Central memory CD8-positive, alpha-beta T cell (primary cell): ENCODE measurements around the gene TSBP1.
"Not testable (repeated sequence)": the region's sequence is repeated elsewhere in the genome, so short reads cannot be mapped to it uniquely, and the experiment has no call there.

Experiments
- ATAC-seq: fragments of 150-1000 bp; cut with Tn5 transposase; replicated peaks from 2 replicates; pipeline ENCODE4 v1.10.0; 2022; ENCODE audit warnings: mild to moderate bottlenecking, moderate FRiP score, moderate number of reproducible peaks; ENCODE audit not compliant: poor library complexity, severe bottlenecking; ENCODE audit errors: extremely low read depth
- DNase-seq, 2 donors: peaks; one replicate each; pipeline ENCODE4 v3.0.0; 2021; ENCODE audit warnings: low spot score in 2 of 2
- H3K27ac Mint-ChIP-seq: one replicate; pipeline ENCODE4 v1.8.0; 2022; ENCODE audit warnings: low read depth, mild to moderate bottlenecking, moderate library complexity, mixed read lengths
- H3K27me3 Mint-ChIP-seq: one replicate; pipeline ENCODE4 v1.8.0; 2022; ENCODE audit warnings: mixed read lengths
- H3K36me3 Mint-ChIP-seq: one replicate; pipeline ENCODE4 v1.8.0; 2022; ENCODE audit warnings: mild to moderate bottlenecking, moderate library complexity, mixed read lengths; ENCODE audit not compliant: insufficient read depth
- H3K4me1 Mint-ChIP-seq: one replicate; pipeline ENCODE4 v1.8.0; 2022; ENCODE audit warnings: mixed read lengths
- H3K4me3 Mint-ChIP-seq: one replicate; pipeline ENCODE4 v1.8.0; 2022; ENCODE audit warnings: mild to moderate bottlenecking, moderate library complexity, mixed read lengths
- H3K9me3 Mint-ChIP-seq: one replicate; pipeline ENCODE4 v1.8.0; 2022; ENCODE audit warnings: mixed read lengths

Gene TSBP1

DNA sequence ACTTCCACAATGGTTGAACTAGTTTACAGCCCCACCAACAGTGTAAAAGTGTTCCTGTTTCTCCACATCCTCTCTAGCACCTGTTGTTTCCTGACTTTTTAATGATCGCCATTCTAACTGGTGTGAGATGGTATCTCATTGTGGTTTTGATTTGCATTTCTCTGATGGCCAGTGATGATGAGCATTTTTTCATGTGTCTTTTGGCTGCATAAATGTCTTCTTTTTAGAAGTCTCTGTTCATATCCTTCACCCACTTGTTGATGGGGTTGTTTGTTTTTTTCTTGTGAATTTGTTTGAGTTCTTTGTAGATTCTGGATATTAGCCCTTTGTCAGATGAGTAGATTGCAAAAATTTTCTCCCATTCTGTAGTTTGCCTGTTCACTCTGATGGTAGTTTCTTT lies 12.5 kb downstream of the TSBP1 start:
- not testable (repeated sequence) for H3K27ac Mint-ChIP-seq, ATAC-seq, H3K36me3 Mint-ChIP-seq, H3K9me3 Mint-ChIP-seq, H3K4me1 Mint-ChIP-seq, H3K4me3 Mint-ChIP-seq, DNase-seq
- peaks cover 16% of the 10 kb centered on the region for H3K27me3 Mint-ChIP-seq

DNA sequence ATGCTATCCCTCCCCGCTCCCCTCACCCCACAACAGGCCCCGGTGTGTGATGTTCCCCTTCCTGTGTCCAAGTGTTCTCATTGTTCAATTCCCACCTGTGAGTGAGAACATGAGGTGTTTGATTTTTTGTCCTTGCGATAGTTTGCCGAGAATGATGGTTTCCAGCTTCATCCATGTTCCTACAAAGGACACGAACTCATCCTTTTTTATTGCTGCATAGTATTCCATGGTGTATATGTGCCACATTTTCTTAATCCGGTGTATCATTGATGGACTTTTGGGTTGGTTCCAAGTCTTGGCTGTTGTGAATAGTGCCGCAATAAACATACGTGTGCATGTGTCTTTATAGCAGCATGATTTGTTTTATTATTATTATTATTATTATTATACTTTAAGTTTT lies 13.2 kb downstream of the TSBP1 start:
- ATAC-seq, H3K27me3 Mint-ChIP-seq, H3K4me3 Mint-ChIP-seq, H3K27ac Mint-ChIP-seq, DNase-seq, H3K4me1 Mint-ChIP-seq, H3K9me3 Mint-ChIP-seq, H3K36me3 Mint-ChIP-seq: not testable (repeated sequence)

DNA sequence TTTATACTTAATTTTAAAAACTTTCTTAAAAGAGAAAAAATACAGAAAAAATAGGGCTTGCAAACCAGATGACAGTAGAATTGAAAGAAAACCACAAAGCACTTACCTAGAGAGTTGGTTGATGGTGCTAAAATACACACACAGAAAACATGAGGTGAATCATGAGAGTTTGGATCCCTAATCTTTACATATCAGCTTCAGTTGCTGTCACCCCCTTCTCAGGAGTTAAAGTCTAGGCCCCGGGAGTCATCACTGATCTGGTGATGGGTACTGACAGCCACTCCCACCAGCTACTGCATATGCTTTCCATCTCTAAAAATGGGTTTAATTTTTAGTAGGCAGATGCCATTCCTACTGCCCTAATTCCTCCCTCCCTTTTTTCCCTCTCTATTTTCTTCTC lies 16.7 kb downstream of the TSBP1 start:
- Mint-ChIP-seq H3K9me3 (no peaks in the 10 kb centered on the region), H3K36me3 (peaks cover 2% of the 10 kb centered on the region), H3K27ac (no peak overlapping the region), H3K27me3 (peaks cover 16% of the 10 kb centered on the region), H3K4me3 (no peak overlapping the region), H3K4me1 (no peaks in the 10 kb centered on the region)
- ATAC-seq (no peak), DNase-seq (no peak)

DNA sequence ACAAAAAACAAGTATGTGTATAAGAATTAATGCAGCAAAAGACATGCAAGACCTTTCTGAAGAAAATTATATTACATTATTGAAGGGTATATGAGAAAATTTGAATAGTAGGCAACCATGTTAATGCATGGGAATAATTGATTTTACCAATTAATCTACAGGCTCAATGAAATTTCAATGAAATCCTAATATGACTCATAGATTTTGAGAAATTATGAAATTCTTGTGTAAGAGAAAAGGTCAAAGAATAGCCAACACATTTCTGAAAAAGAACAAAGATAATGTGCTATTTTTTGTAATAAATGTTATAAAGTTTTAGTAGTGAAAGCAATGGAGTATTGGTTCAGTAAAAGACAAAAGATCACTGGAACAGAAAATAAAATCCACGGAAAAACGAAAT lies 18.4 kb downstream of the TSBP1 start:
- Mint-ChIP-seq H3K9me3 (no peaks in the 10 kb centered on the region), H3K27ac (no peak overlapping the region), H3K4me1 (no peaks in the 10 kb centered on the region), H3K27me3 (peaks cover 32% of the 10 kb centered on the region), H3K4me3 (no peak overlapping the region), H3K36me3 (peaks cover 2% of the 10 kb centered on the region)
- no peak for ATAC-seq
- DNase-seq, result no peak

DNA sequence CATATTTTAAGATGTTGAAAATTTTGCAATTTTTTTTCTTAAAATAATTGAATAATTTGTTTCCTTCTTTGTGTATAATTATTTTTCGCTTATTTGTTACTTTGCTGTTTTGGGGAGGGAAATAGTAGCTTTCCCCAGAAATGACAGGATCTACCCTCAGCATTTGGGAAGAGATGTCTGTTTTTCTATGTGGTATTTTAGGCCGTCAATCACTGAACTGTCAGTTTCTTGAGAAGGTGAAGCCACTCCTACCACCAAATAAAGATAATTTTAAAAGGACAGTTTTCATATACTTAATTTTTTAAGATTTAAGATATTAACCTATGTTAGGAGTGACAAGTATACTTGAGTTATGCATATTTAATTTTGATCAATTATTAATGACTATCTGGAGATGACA lies 31.5 kb downstream of the TSBP1 start:
- H3K9me3 Mint-ChIP-seq, result no peaks in the 10 kb centered on the region
- H3K27ac Mint-ChIP-seq, result no peak overlapping the region
- peaks cover 16% of the 10 kb centered on the region for H3K27me3 Mint-ChIP-seq
- ATAC-seq, result no peak
- H3K36me3 Mint-ChIP-seq, result no peaks in the 10 kb centered on the region
- H3K4me1 Mint-ChIP-seq, result no peaks in the 10 kb centered on the region
- no peak for DNase-seq
- no peak overlapping the region for H3K4me3 Mint-ChIP-seq

DNA sequence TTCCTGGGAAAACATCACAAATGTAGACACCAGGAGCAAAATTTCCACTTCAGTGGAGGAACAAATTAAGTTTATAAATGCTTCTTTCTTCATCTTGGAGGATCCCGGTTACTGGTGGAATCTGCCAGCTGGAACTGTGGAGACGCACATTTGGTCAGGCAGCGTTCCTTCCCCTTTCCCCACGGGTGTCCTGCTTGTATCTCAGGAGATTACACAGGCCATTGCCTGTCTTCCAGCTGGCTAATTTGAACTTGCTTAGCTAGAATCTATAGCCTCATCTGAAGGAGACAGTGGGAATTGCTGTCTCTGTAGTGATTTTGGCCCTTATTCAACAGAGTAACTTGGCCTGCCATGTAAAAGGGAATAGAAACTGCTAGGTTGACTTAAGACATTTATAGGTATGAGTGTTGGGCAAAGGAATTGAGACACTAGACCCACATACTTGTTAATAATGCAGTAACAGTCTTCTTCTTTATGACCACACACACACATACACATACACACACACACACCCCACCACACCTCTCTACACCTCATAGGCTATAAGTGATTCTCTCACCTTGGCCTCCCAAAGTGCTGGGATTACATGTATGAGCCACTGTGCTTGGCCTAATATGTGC lies 34.4 kb downstream of the TSBP1 start:
- Mint-ChIP-seq H3K27me3 (peaks cover 14% of the 10 kb centered on the region), H3K27ac (no peak overlapping the region), H3K9me3 (no peaks in the 10 kb centered on the region), H3K4me3 (no peak overlapping the region), H3K4me1 (no peaks in the 10 kb centered on the region), H3K36me3 (no peaks in the 10 kb centered on the region)
- ATAC-seq, result no peak
- DNase-seq, result no peak

DNA sequence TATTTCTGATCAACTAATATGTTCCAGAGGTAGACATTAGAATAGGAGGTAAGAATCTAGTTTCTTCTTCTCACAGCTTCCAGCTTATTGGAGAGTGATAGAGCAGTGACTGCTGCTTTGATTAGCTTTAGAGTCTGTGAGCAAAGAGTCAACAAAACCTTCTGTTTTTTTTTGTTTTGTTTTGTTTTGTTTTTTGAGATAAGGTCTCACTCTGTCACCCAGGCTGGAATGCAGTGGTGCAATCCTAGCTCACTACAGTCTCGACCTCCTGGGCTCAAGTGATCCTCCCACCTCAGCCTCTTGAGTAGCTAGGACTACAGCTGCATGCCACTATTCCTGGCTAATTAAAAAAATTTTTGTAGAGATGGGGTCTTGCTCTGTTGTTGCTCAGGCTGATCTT lies 39.3 kb downstream of the TSBP1 start:
- Mint-ChIP-seq H3K4me1 (no peaks in the 10 kb centered on the region), H3K27me3 (no peaks in the 10 kb centered on the region), H3K4me3 (no peak overlapping the region), H3K27ac (no peak overlapping the region), H3K36me3 (no peaks in the 10 kb centered on the region), H3K9me3 (no peaks in the 10 kb centered on the region)
- no peak for ATAC-seq
- DNase-seq, result no peak

DNA sequence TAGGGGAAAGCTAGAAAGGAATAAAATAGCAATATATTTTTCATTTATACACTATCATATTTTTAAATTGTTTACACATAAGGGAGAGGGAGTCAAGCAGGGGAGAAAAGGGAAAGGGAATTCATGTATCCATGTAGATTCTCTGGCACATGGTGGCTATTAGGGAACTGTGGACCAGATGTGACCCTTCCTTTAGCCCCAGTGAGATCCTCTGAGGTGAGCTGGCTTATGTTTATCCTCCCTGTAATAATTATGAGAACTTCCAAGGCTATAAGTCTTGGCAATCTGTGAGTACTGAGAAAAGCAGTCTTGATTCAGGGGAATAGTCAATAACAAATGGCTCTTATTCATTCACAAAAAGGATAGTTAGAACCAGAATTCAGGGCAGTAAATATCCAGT lies 42.6 kb downstream of the TSBP1 start:
- Mint-ChIP-seq H3K27me3 (peaks cover 14% of the 10 kb centered on the region), H3K36me3 (no peaks in the 10 kb centered on the region), H3K9me3 (no peaks in the 10 kb centered on the region), H3K4me3 (no peak overlapping the region), H3K4me1 (no peaks in the 10 kb centered on the region), H3K27ac (no peak overlapping the region)
- ATAC-seq (no peak), DNase-seq (no peak)

DNA sequence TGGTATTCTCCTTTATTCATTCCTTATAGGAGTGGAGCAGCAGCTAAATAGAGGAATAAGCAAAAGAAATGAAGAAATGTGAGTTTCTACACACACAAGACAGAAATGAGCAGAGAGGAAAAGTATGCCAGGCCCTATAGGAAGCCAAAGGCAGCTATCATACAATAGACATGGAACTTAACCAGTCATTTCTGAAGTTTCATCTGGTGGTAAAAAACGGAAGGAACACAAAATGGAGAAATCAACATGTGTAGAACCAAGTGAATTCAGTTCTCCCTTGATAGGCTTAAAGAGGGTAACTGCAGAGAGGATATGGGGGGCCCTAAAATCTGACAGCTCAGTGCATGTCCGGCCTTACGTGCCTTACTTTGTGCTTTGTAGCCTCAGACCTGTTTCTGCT lies 44.6 kb downstream of the TSBP1 start:
- no peak overlapping the region for H3K27ac Mint-ChIP-seq
- ATAC-seq, result no peak
- H3K9me3 Mint-ChIP-seq, result no peaks in the 10 kb centered on the region
- no peaks in the 10 kb centered on the region for H3K4me1 Mint-ChIP-seq
- no peak for DNase-seq
- no peaks in the 10 kb centered on the region for H3K36me3 Mint-ChIP-seq
- H3K27me3 Mint-ChIP-seq, result peaks cover 14% of the 10 kb centered on the region
- H3K4me3 Mint-ChIP-seq, result no peak overlapping the region

DNA sequence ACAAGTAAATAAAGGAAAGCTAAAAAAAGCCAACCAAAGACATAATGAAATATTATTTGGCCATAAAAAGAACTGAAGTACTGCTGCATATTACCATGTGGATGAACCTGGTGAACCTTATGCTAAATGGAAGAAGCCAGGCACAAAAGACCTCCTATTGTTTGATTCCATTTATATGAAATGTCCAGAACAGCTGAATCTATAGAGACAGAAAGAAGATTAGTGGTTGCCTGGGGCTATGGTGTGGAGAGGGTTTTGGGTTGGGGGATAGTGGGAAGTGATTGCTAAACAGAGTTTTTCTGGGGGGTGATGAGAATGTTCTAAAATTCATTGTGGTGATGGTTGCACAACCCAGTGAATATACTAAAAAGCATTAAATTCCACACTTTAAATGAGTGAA lies 53.2 kb downstream of the TSBP1 start:
- H3K27ac Mint-ChIP-seq, result no peak overlapping the region

DNA sequence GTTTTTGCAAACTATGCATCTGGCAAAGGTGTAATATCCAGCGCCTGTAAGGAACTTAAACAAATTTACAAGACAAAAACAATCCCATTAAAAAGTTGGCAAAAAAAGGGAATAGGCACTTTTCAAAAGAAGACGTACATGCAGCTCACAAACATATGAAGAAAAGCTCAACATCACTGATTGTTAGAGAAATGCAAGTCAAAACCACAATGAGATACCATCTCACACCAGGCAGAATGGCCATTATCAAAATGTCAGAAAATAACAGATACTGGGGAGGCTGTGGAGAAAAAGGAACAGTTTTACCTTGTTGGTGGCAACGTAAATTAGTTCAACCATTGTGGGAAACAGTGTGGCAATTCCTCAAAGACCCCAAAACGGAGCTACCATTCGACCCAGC lies 54.2 kb downstream of the TSBP1 start:
- no peaks in the 10 kb centered on the region for H3K36me3 Mint-ChIP-seq

More for the DNA sequence above, 53.2 kb downstream of the TSBP1 start:
- Mint-ChIP-seq H3K4me1 (no peaks in the 10 kb centered on the region), H3K36me3 (no peaks in the 10 kb centered on the region), H3K27me3 (peaks cover 8% of the 10 kb centered on the region), H3K4me3 (no peak overlapping the region), H3K9me3 (no peaks in the 10 kb centered on the region)
- no peak for ATAC-seq
- DNase-seq, result no peak

DNA sequence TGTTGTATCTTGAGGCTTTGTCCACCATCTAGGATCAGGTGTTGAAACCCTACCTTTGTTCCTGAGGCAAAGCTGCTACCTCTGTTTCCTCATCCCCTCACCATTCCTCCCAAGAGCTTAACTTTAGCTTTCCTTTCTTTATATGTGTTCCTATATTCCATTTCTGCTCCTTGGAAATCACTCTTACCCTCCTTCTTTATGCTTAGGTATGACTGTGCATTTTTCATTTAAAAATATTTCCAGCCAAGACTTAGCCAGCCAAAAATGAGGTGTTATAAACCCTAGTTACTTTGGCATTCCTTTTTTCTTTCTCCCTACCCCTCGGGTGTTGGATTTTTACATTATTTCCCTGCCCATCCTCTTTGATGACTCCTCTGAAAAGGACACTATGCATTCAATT lies 57.7 kb downstream of the TSBP1 start:
- DNase-seq (no peak), ATAC-seq (no peak)
- H3K4me3 Mint-ChIP-seq, result no peak overlapping the region
- no peak overlapping the region for H3K27ac Mint-ChIP-seq
- H3K9me3 Mint-ChIP-seq, result no peaks in the 10 kb centered on the region
- no peaks in the 10 kb centered on the region for H3K4me1 Mint-ChIP-seq
- peaks cover 53% of the 10 kb centered on the region for H3K27me3 Mint-ChIP-seq
- H3K36me3 Mint-ChIP-seq, result no peaks in the 10 kb centered on the region

More for the DNA sequence above, 54.2 kb downstream of the TSBP1 start:
- Mint-ChIP-seq H3K4me3 (no peak overlapping the region), H3K9me3 (no peaks in the 10 kb centered on the region), H3K27me3 (peaks cover 18% of the 10 kb centered on the region), H3K27ac (no peak overlapping the region), H3K4me1 (no peaks in the 10 kb centered on the region)
- DNase-seq (no peak), ATAC-seq (no peak)

DNA sequence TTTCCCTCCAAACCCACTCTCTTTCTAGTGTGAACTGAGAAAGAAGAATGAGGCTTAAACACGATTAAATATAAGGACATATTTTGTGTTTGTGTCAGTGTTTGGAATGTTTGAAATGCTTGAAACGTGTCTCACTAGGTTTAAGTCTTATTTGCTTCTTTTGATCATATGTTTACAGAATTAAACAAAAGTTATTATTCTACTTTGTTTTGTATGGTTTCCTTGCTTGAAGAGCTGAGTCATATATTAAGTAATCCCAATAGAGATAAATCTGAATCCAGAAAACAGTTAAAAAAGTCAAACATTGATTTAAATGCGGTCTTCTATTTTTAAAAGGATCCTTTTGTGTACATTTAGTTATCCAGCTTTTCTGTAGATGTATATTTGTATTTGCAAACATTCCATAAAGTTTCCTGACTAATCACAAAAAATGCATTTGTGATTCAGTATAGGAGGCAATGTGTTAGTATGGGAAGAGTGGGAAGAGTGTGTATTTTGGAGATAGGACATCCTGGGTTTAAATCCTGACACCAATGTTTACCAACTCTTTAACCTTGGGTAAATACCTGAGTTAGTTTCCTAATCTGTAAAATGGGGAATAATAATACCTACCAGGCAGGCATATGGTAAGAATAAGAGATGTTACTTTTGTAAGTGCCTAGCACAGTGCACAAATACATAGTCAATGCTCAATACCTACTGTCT lies 72.9 kb downstream of the TSBP1 start:
- DNase-seq (no peak), ATAC-seq (no peak)
- H3K36me3 Mint-ChIP-seq, result no peaks in the 10 kb centered on the region
- no peaks in the 10 kb centered on the region for H3K9me3 Mint-ChIP-seq
- H3K27ac Mint-ChIP-seq, result no peak overlapping the region
- H3K27me3 Mint-ChIP-seq, result peaks cover 35% of the 10 kb centered on the region
- H3K4me1 Mint-ChIP-seq, result no peaks in the 10 kb centered on the region
- no peak overlapping the region for H3K4me3 Mint-ChIP-seq
